A673 (cell line): Measurements from ENCODE around the gene FAM163A. TPM values are rescaled to one million over a fixed set of nuclear protein-coding genes. Genes with fewer than 3 reads are reported as not detected.

ENCODE experiments used
- BruUV-seq: library from RNA; stranded (reverse); fragments of 400-500 nt; replicated peaks from 2 replicates; lab custom pipeline; 2021; lab: Mats Ljungman, UMichigan
- CTCF ChIA-PET: fragments of 300-600 bp; sonication (Branson Sonifier 250); formaldehyde crosslinking; loops from one replicate; lab custom pipeline; 2022; ENCODE audit warnings: antibody characterized with exemption; lab: Charles Lee
- POLR2A ChIA-PET: fragments of 300-600 bp; sonication (Branson Sonifier 250); formaldehyde crosslinking; loops from one replicate; lab custom pipeline; 2022; ENCODE audit warnings: antibody characterized with exemption; ENCODE audit not compliant: low non-redundant PET; lab: Charles Lee
- DNase-seq: peaks from one replicate; pipeline ENCODE4 v3.0.0-alpha.2; 2015; ENCODE audit warnings: low spot score
- H3K27ac ChIP-seq: fragments of 200-600 bp; sonication (generic); 2 replicates; pipeline ENCODE4 v1.5.1; 2016; ENCODE audit warnings: mixed run types, low read depth, mild to moderate bottlenecking, mixed read lengths, antibody characterized with exemption, low read length; ENCODE audit not compliant: poor library complexity, severe bottlenecking
- H3K27me3 ChIP-seq: fragments of 200-600 bp; sonication (generic); replicated peaks from 2 replicates; pipeline ENCODE4 v1.6.1; 2017; ENCODE audit warnings: mixed run types, low read depth, mild to moderate bottlenecking, mixed read lengths, antibody characterized with exemption, low read length; ENCODE audit not compliant: insufficient read depth, poor library complexity
- H3K36me3 ChIP-seq: fragments of 200-600 bp; sonication (generic); 2 replicates; pipeline ENCODE4 v1.6.1; 2016; ENCODE audit warnings: mixed run types, mild to moderate bottlenecking, mixed read lengths, antibody characterized with exemption, low read length; ENCODE audit not compliant: insufficient read depth, poor library complexity, severe bottlenecking
- H3K4me1 ChIP-seq: fragments of 200-600 bp; sonication (generic); 2 replicates; pipeline ENCODE4 v1.6.1; 2017; ENCODE audit warnings: mixed run types, mild to moderate bottlenecking, mixed read lengths, antibody characterized with exemption, low read length; ENCODE audit not compliant: insufficient read depth, poor library complexity, severe bottlenecking
- H3K4me3 ChIP-seq: fragments of 200-600 bp; sonication (generic); 2 replicates; pipeline ENCODE4 v1.5.1; 2016; ENCODE audit warnings: low read depth, mixed run types, mild to moderate bottlenecking, mixed read lengths, low read length; ENCODE audit not compliant: poor library complexity, severe bottlenecking
- H3K9me3 ChIP-seq: fragments of 200-600 bp; sonication (generic); 2 replicates; pipeline ENCODE4 v1.6.1; 2016; ENCODE audit warnings: mixed run types, low read depth, mild to moderate bottlenecking, mixed read lengths, antibody characterized with exemption, low read length; ENCODE audit not compliant: poor library complexity, severe bottlenecking
- EZH2 ChIP-seq: fragments of 200-600 bp; sonication (generic); IDR thresholded peaks from 2 replicates; pipeline ENCODE4 v1.6.1; 2017; ENCODE audit warnings: borderline replicate concordance, low read depth, mild to moderate bottlenecking, mixed read lengths, antibody characterized with exemption, low read length; ENCODE audit not compliant: poor library complexity, severe bottlenecking
- intact Hi-C: fragments of 100-400 bp; cut with micrococcal nuclease; formaldehyde crosslinking; loops from one replicate; pipeline ENCODE4 v1.10.0; 2022; ENCODE audit not compliant: unreplicated experiment
- total RNA-seq: library from RNA; stranded (reverse); gene quantifications from 2 replicates; pipeline ENCODE4 v1.2.3, GENCODE V29; 2021
- TF ChIP-seq, protein P1 (sequence below): fragments of 300-800, 200-600 bp; sonication (generic); conservative IDR thresholded peaks from 2 replicates; pipeline ENCODE4 v1.5.1; 2017; ENCODE audit warnings: low read depth, mild to moderate bottlenecking, antibody characterized with exemption, low read length, moderate library complexity, mixed read lengths

FAM163A gene
- total RNA-seq, 1 experiment from 2014 or later: not detected

DNA sequence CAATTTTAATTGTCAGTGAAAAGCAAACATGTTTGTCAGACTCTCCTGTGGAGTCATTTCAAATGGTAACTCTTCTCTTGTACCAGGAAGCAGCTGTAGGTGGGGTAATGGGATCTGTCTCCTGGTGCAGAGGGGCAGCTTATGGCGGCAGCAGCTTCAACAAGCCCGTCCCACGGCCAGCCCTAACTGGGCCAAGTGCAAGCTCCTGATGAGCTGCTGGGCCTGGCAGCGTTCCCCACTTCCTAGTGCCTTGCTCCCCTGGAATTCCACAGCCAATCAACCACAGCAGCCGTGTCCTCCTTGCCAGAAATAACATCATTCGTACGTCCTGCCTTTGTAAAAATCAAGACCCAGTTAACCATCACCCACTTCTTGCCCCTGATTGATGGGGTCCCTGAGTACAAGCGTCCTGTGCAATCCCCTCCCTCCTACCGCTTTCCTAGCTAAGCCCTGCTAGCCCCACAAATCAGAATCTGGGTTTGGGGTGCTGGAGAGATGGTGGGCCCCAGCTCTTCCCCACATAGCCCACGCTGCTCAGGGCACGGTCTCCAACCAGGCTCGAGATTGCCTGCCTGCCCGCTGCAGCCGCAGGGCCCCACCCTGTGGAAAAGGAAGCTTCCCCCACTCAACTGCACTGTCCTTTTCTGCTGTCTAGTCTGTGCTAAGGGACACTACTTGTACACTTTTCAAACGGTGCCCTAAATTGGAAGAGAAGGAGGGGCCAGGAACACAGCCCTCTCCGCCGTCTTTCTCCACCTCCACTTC, 73.3 kb downstream of the FAM163A start:
- intact Hi-C loops: loop anchor here (10.0 kb wide), 1 partner anchor 232 kb away; no protein-coding TSS in a partner anchor
- TF ChIP-seq, protein P1, sequence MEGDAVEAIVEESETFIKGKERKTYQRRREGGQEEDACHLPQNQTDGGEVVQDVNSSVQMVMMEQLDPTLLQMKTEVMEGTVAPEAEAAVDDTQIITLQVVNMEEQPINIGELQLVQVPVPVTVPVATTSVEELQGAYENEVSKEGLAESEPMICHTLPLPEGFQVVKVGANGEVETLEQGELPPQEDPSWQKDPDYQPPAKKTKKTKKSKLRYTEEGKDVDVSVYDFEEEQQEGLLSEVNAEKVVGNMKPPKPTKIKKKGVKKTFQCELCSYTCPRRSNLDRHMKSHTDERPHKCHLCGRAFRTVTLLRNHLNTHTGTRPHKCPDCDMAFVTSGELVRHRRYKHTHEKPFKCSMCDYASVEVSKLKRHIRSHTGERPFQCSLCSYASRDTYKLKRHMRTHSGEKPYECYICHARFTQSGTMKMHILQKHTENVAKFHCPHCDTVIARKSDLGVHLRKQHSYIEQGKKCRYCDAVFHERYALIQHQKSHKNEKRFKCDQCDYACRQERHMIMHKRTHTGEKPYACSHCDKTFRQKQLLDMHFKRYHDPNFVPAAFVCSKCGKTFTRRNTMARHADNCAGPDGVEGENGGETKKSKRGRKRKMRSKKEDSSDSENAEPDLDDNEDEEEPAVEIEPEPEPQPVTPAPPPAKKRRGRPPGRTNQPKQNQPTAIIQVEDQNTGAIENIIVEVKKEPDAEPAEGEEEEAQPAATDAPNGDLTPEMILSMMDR: no peak
- TF ChIP-seq EZH2: no peak
- CTCF ChIA-PET: no interaction called here
- no peak for DNase-seq
- no peak overlapping the region for H3K27ac ChIP-seq
- POLR2A ChIA-PET: no interaction called here
- no peaks in the 10 kb centered on the region for H3K9me3 ChIP-seq
- H3K27me3 ChIP-seq: peaks cover 16% of the 10 kb centered on the region
- no TSS peak for BruUV-seq
- H3K4me3 ChIP-seq: no peak overlapping the region
- H3K36me3 ChIP-seq: no peaks in the 10 kb centered on the region
- H3K4me1 ChIP-seq: no peaks in the 10 kb centered on the region

DNA sequence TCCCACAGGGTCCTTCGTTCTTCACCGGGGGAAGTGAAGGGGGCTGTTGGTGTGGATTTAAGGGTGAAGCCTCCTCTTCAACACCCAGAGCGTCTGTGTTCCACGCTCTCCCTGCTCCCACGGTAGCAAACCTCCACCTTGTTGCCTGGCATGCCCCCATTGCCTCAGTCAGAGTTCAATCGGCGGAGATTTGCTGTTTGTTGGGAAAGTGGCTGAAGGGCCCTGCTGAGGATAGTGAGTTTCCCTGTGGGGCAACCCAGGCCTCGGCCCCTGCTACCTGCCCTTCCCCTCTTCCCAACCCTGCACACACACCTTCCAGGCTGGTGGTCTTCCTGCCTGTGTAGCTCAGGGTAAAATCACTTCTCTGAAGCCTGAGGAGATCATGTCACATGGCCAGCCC, 74.0 kb downstream of the FAM163A start:
- intact Hi-C loops: loop anchor here (10.0 kb wide), 1 partner anchor 232 kb away; no protein-coding TSS in a partner anchor
- H3K27ac ChIP-seq: no peak overlapping the region
- CTCF ChIA-PET: interaction anchor here (0.5 to 1.2 kb wide), 2 partner anchors 7 to 19 kb away, joined by 4 to 15 read pairs; no protein-coding TSS in a partner anchor

DNA sequence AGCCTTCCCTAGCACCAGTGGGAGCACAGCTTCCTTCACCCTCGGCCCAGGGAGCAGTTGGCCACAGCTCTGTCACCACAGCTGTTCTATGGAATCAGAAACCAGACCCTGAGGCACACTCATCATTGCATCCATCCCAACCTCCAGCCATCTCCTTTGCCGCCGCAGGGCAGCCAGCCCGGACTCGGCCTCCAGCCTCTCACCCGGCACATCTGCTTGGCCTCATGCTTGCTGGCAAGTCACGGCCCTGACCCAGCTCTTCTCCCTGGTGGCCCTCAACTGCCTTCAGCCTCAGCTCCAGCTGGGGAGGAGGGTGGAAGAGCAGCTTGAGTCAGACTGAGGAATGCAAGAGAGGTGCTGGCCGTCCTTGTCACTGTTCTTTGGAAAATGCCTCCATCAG, 74.7 kb downstream of the FAM163A start:
- H3K27ac ChIP-seq: no peak overlapping the region

More for the DNA sequence above, 74.0 kb downstream of the FAM163A start:
- H3K4me3 ChIP-seq: no peak overlapping the region
- no TSS peak for BruUV-seq
- no peaks in the 10 kb centered on the region for H3K9me3 ChIP-seq
- POLR2A ChIA-PET: no interaction called here
- TF ChIP-seq, protein P1: no peak
- TF ChIP-seq EZH2: no peak
- no peaks in the 10 kb centered on the region for H3K4me1 ChIP-seq
- DNase-seq: no peak
- H3K27me3 ChIP-seq: peaks cover 9% of the 10 kb centered on the region
- H3K36me3 ChIP-seq: no peaks in the 10 kb centered on the region

More for the DNA sequence above, 74.7 kb downstream of the FAM163A start:
- Histone ChIP-seq H3K4me3 (no peak overlapping the region), H3K36me3 (no peaks in the 10 kb centered on the region), H3K9me3 (no peaks in the 10 kb centered on the region), H3K4me1 (no peaks in the 10 kb centered on the region), H3K27me3 (peaks cover 5% of the 10 kb centered on the region)
- ChIA-PET POLR2A (no interaction called here), CTCF (interaction anchor here (0.5 to 1.2 kb wide), 3 partner anchors 8 to 112 kb away, joined by 3 to 15 read pairs (median 4); no protein-coding TSS in a partner anchor)
- intact Hi-C loops: loop anchor here (10.0 kb wide), 1 partner anchor 233 kb away; no protein-coding TSS in a partner anchor
- BruUV-seq: no TSS peak
- no peak for DNase-seq
- TF ChIP-seq EZH2: no peak
- TF ChIP-seq, protein P1: no peak
